Raji (cell line): Measurements from ENCODE around the gene CUL5.

Experiments
- POLR2A ChIP-seq: IDR thresholded peaks from 2 replicates; pipeline ENCODE4 v1.6.1; 2011; ENCODE audit warnings: low read depth, low read length, control low read depth; ENCODE audit not compliant: insufficient read depth

CUL5 gene

GRCh38 chr11:108009497-108010370, 1.0 kb downstream of the CUL5 start:
- no peak for TF ChIP-seq POLR2A

- TF ChIP-seq POLR2A, result no peak
Measured at GRCh38 chr11:108012139-108012725, 3.5 kb downstream of the CUL5 start.

- no peak for TF ChIP-seq POLR2A
Measured at GRCh38 chr11:108016647-108017046, 7.9 kb downstream of the CUL5 start.

DNA sequence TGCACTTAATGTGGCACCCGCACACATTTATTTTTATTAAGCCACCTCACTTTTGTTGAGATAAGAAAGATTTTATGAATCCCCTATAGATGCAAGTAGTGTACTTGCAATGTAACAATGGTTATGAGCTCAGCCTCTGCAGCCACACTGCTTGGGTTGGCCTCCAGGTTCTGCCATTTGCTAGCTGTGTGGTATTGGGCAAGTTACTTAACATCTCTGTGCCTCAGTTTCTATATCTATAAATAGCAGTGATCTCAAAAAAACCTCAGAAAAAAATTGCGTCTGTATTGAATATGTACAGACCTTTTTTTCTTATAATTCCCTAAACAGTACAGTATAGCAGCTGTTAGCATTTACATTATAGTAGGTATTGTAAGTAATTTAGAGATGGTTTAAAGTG, 10.0 kb downstream of the CUL5 start:
- TF ChIP-seq POLR2A, result no peak

DNA sequence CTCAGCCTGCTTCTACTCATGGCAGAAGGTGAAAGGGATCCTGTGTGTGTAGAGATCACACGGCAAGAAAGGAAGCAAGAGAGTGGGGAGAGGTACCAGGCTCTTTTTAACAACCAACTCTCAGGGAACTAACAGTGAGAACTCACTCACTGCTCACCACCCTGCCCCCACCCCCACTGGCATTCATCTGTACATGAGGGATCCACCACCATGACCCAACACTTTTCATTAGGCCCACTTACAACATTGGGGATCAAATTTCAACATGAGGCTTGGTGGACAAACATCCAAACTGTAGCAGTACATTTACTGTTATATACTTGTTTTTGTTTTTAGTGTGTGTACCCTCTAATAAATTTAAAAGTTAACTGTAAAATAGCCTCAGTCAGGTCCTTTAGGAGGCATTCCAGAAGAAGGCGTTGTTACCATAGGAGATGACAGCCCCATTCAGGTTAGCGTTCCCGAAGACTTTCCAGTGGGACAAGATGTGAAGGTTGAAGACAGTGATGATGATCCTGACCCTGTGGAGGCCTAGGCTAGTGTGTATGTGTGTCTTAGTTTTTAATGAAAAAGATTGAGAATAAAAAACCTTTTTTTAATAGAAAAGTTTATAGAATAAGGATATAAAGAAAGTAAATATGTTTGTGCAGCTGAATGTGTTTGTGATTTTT, 11.3 kb downstream of the CUL5 start:
- no peak for TF ChIP-seq POLR2A

- no peak for TF ChIP-seq POLR2A
Measured at GRCh38 chr11:108025387-108026080, 16.8 kb downstream of the CUL5 start.

DNA sequence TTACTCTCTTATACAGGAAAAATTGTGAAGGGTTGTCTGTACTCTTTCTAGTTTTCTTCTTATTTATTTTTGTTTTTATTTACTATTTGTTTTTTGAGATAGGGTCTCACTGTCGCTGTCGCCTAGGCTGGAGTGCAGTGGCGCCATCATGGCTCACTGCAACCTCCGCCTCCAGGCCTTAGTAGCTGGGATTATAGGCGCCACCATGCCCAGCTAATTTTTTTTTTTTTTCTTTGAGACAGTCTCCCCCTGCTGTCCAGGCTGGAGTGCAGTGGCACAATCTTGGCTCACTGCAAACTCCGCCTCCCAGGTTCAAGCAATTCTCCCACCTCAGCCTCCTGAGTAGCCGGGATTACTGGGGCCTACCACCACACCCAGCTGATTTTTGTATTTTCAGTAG, 18.4 kb downstream of the CUL5 start:
- no peak for TF ChIP-seq POLR2A

- TF ChIP-seq POLR2A, result no peak
Measured at GRCh38 chr11:108032800-108033199, 24.1 kb downstream of the CUL5 start.

- TF ChIP-seq POLR2A, result no peak
Measured at GRCh38 chr11:108034034-108034433, 25.3 kb downstream of the CUL5 start.

- no peak for TF ChIP-seq POLR2A
Measured at GRCh38 chr11:108034952-108035351, 26.3 kb downstream of the CUL5 start.

DNA sequence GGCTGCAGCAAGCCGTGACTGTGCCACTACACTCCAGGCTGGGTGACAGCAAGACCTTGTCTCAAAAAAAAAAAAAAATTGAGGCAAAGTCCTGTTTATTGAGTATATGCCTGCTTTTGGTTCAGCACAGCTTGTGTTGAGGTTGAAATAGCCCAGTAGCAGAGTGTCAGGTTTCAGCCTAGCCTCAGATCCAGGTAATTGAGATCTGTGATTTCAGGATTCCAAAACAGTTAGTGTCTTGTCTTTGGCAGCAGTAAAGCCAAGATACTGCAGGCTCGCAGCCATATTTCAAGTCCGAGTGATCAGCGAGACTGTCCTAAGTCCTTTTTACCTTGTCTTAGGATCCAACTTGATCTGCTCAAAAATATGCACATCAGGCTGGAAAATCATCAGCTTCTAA, 27.0 kb downstream of the CUL5 start:
- no peak for TF ChIP-seq POLR2A

DNA sequence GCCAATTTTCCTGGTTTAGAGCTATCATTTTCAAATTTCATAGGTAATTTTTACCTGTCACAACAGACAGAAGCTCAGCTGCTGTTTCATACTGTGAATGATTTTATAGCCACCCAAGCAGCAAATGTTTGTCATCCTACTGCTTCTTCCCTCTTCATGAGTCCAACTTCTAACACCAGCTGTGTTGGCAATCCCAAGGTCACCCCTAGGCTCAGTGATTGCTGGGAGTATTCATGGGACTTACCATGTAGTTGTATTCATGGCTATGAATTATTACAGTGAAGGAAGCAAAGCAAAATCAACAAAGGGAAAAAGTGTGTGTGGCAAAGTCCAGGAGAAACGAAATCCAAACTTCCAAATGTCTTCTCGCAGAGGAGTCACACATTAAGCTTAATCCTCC, 28.5 kb downstream of the CUL5 start:
- TF ChIP-seq POLR2A, result no peak

DNA sequence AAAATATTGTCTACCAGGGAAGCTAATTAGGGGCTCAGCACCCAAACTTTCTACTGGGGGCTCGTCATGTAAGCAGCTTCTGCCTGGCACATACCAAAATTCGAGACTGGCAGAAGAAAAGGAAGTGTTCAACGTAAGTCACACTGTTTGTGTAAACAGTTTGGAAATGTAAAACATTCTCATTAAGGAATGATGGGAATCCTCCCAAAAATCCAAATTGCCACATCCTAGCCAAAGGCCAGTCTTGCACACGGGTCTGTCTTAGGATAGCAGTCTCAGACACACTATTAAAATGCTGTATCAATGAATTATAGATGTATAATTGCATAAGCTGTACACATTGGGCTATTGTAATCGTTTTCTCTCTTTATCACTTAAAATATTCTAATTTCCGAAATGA, 28.9 kb downstream of the CUL5 start:
- TF ChIP-seq POLR2A, result no peak

DNA sequence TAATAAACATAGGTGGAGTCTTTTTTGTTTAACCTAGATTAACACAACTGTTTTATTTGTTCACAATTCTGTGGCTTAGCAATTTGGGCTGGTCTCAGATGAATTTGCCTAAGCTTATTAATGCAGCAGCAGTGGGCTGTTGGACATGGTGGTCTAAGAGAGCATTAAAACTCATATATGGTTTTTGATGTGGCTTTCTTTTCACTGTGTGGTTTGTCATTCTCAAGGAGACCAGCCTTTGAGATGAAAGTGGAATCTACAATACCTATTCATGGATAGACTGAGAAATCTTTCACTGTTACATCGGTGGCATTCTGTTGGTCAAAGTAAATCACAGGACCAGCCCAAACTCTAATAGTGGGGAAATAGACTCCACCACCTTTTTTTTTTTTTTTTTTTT, 39.6 kb downstream of the CUL5 start:
- no peak for TF ChIP-seq POLR2A

DNA sequence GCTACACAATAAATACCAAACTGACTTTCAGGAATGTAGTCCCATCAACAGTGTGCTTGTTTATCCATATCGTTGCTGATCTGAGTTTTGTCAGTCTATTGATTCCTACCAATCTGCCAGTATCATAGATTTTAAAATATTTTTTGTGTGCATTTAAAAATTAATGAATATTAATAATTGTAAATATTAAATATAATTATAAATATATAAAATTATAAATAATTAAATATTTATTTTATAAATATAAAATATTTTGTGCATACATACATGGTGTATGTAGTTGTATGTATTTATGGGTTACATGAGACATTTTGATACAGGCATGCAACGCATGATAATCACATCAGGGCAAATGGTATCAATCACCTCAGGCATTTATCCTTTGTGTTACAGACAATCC, 53.6 kb downstream of the CUL5 start:
- TF ChIP-seq POLR2A, result no peak
